HG03045 (cell line): ENCODE results near the gene LARGE1.
"Not testable (repeated sequence)": the region's sequence is repeated elsewhere in the genome, so short reads cannot be mapped to it uniquely, and the experiment has no call there.

Source experiments
- ATAC-seq: cut with Tn5 transposase; IDR thresholded peaks from one replicate; pipeline ENCODE4 v1.9.1; 2021; ENCODE audit warnings: mild to moderate bottlenecking, moderate library complexity; ENCODE audit not compliant: unreplicated experiment

Gene LARGE1

GRCh38 chr22:33575041-33575440 lies 345.2 kb downstream of the LARGE1 start:
- ATAC-seq, result no peak

GRCh38 chr22:33573479-33573878 lies 346.8 kb downstream of the LARGE1 start:
- ATAC-seq, result no peak

GRCh38 chr22:33572086-33572485 lies 348.2 kb downstream of the LARGE1 start:
- no peak for ATAC-seq

- no peak for ATAC-seq
Measured at GRCh38 chr22:33570110-33570509, 350.2 kb downstream of the LARGE1 start.

- no peak for ATAC-seq
Measured at GRCh38 chr22:33569559-33569958, 350.7 kb downstream of the LARGE1 start.

- ATAC-seq, result no peak
Measured at GRCh38 chr22:33569018-33569417, 351.3 kb downstream of the LARGE1 start.

GRCh38 chr22:33566495-33566894 lies 353.8 kb downstream of the LARGE1 start:
- not testable (repeated sequence) for ATAC-seq

GRCh38 chr22:33565580-33565995 lies 354.7 kb downstream of the LARGE1 start:
- no peak for ATAC-seq

- no peak for ATAC-seq
Measured at GRCh38 chr22:33564683-33565082, 355.6 kb downstream of the LARGE1 start.

- ATAC-seq, result no peak
Measured at GRCh38 chr22:33563220-33563964, 356.9 kb downstream of the LARGE1 start.

- no peak for ATAC-seq
Measured at GRCh38 chr22:33562501-33562900, 357.8 kb downstream of the LARGE1 start.

- no peak for ATAC-seq
Measured at GRCh38 chr22:33561149-33561807, 359.0 kb downstream of the LARGE1 start.

GRCh38 chr22:33557836-33558235 lies 362.4 kb downstream of the LARGE1 start:
- no peak for ATAC-seq

GRCh38 chr22:33555814-33556522 lies 364.3 kb downstream of the LARGE1 start:
- ATAC-seq, result no peak

- no peak for ATAC-seq
Measured at GRCh38 chr22:33553493-33553892, 366.8 kb downstream of the LARGE1 start.

GRCh38 chr22:33544707-33545106 lies 375.6 kb downstream of the LARGE1 start:
- ATAC-seq, result no peak

GRCh38 chr22:33542722-33543121 lies 377.6 kb downstream of the LARGE1 start:
- ATAC-seq, result no peak

GRCh38 chr22:33542153-33542552 lies 378.1 kb downstream of the LARGE1 start:
- ATAC-seq, result no peak

- no peak for ATAC-seq
Measured at GRCh38 chr22:33539902-33540751, 380.1 kb downstream of the LARGE1 start.

GRCh38 chr22:33539202-33539901 lies 380.9 kb downstream of the LARGE1 start:
- ATAC-seq, result no peak
